Peyer's patch (tissue), 4 donors: ENCODE measurements around the gene DNAH3. TPM values are rescaled to one million over a fixed set of nuclear protein-coding genes. Genes with fewer than 3 reads are reported as not detected.
"Not testable (repeated sequence)": the region's sequence is repeated elsewhere in the genome, so short reads cannot be mapped to it uniquely, and the experiment has no call there.

Experiments
- DNase-seq, 3 donors: peaks; one replicate each; pipeline ENCODE4 v3.0.0-alpha.2; 2017 to 2019
- H3K27ac ChIP-seq, 4 donors: fragments of 200-600 bp; sonication (generic); one replicate each; pipeline ENCODE4 v1.5.1; 2016 to 2019
- H3K27me3 ChIP-seq, 2 donors: fragments of 200-600 bp; sonication (generic); one replicate each; pipeline ENCODE4 v1.5.1; 2019
- H3K36me3 ChIP-seq, 3 donors: fragments of 200-600 bp; sonication (generic); one replicate each; pipeline ENCODE4 v1.5.1; 2016 to 2019
- H3K4me1 ChIP-seq, 4 donors: fragments of 200-600 bp; sonication (generic); one replicate each; pipeline ENCODE4 v1.5.1; 2016 to 2019
- H3K4me3 ChIP-seq, 4 donors: fragments of 200-600 bp; sonication (generic); 1 replicate in 3 of 4; 2 replicates in 1 of 4; pipeline ENCODE4 v1.5.1; 2016 to 2019; ENCODE audit warnings: mild to moderate bottlenecking in 1 of 4
- H3K9me3 ChIP-seq, 4 donors: fragments of 200-600 bp; sonication (generic); one replicate each; pipeline ENCODE4 v1.5.1; 2016 to 2019; ENCODE audit warnings: mild to moderate bottlenecking in 1 of 4
- POLR2A ChIP-seq, 2 donors: fragments of 450-650 bp; IDR thresholded peaks; one replicate each; pipeline ENCODE4 v1.5.1; 2017; ENCODE audit warnings: antibody characterized with exemption in 2 of 2, mild to moderate bottlenecking in 2 of 2, moderate library complexity in 2 of 2
- total RNA-seq, 4 donors: library from RNA; depleted of rRNA; stranded (reverse); fragments of >200 nt; gene quantifications; one replicate each; pipeline ENCODE4 v1.1.0, GENCODE V29; 2016
- TF ChIP-seq, protein P1 (sequence below), 6 experiments: fragments of 450-650 bp in 4 of 6; fragments of 200-600 bp in 2 of 6; sonication (generic) in 1 of 6; IDR thresholded peaks; one replicate each; pipeline ENCODE4 v1.5.1; 2017 to 2019; ENCODE audit warnings: antibody characterized with exemption in 6 of 6, mild to moderate bottlenecking in 3 of 6, moderate library complexity in 1 of 6

Gene DNAH3
- total RNA-seq, 4 donors from 2014 or later = 2.1 to 6.7 (median 4.5) TPM

DNA sequence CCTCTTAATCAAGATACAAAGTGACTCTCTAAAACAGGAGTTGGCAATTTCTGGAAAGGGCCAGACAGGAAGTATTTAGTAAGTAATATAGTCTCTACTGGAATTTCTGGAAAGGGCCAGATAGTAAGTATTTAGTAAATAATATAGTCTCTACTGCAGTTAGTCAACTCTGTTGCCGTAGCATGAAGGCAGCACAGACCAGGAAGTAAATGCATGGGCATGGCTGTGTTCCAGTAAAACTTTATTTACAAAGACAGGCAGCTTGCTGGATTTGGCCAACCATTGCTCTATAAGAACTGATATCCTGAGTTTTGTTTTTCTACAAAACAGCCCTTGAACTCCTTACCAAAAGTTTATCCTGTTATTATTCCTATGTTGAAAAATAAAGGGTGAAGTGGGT lies 24.8 kb upstream of the DNAH3 start:
- Histone ChIP-seq H3K4me3 (no peak overlapping the region), H3K27ac (no peak overlapping the region), H3K36me3 (peaks cover 0 to 77% (median 0%) of the 10 kb centered on the region in 3 donors), H3K4me1 (no peaks in the 10 kb centered on the region), H3K9me3 (no peaks in the 10 kb centered on the region), H3K27me3 (no peaks in the 10 kb centered on the region)
- no peak for DNase-seq
- no peak for TF ChIP-seq POLR2A (IDR thresholded peaks at IDR 0.05)
- TF ChIP-seq, protein P1, sequence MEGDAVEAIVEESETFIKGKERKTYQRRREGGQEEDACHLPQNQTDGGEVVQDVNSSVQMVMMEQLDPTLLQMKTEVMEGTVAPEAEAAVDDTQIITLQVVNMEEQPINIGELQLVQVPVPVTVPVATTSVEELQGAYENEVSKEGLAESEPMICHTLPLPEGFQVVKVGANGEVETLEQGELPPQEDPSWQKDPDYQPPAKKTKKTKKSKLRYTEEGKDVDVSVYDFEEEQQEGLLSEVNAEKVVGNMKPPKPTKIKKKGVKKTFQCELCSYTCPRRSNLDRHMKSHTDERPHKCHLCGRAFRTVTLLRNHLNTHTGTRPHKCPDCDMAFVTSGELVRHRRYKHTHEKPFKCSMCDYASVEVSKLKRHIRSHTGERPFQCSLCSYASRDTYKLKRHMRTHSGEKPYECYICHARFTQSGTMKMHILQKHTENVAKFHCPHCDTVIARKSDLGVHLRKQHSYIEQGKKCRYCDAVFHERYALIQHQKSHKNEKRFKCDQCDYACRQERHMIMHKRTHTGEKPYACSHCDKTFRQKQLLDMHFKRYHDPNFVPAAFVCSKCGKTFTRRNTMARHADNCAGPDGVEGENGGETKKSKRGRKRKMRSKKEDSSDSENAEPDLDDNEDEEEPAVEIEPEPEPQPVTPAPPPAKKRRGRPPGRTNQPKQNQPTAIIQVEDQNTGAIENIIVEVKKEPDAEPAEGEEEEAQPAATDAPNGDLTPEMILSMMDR (IDR thresholded peaks at IDR 0.05) = no peak

DNA sequence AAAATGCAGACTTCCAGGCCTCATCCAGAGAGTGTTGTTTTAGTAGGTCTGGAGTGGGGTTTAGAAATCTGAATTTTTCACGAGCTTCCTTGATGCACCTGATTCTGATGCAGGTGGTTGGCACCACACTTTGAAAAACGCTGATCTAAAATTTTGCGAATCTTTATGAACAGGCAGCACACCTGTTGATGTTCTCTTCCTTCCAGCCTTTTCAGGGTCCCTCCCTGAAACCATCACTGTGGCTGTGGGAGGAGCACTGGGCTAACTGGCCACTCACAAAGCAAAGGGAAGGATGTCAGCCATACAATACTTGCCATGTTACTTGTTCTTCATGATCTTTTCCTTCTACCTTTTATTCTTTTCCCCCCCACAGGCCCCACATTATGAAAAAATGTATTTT lies 22.0 kb upstream of the DNAH3 start:
- Histone ChIP-seq H3K27ac (no peak overlapping the region), H3K4me3 (no peak overlapping the region), H3K4me1 (no peaks in the 10 kb centered on the region), H3K36me3 (peaks cover 0 to 58% (median 0%) of the 10 kb centered on the region in 3 donors), H3K27me3 (no peaks in the 10 kb centered on the region), H3K9me3 (no peaks in the 10 kb centered on the region)
- no peak for DNase-seq
- TF ChIP-seq, protein P1 (IDR thresholded peaks at IDR 0.05) = no peak
- no peak for TF ChIP-seq POLR2A (IDR thresholded peaks at IDR 0.05)

- peaks cover 0 to 49% (median 0%) of the 10 kb centered on the region in 3 donors for H3K36me3 ChIP-seq
- not testable (repeated sequence) for H3K4me3 ChIP-seq, H3K27ac ChIP-seq, H3K4me1 ChIP-seq, H3K27me3 ChIP-seq, DNase-seq, H3K9me3 ChIP-seq
Observed at GRCh38 chr16:21170116-21170515, 19.5 kb upstream of the DNAH3 start.

- Histone ChIP-seq H3K27me3 (no peaks in the 10 kb centered on the region), H3K27ac (no peak overlapping the region), H3K9me3 (no peaks in the 10 kb centered on the region), H3K4me1 (no peaks in the 10 kb centered on the region), H3K36me3 (peaks cover 0 to 49% (median 0%) of the 10 kb centered on the region in 3 donors), H3K4me3 (no peak overlapping the region)
- no peak for TF ChIP-seq POLR2A (IDR thresholded peaks at IDR 0.05)
- TF ChIP-seq, protein P1 (IDR thresholded peaks at IDR 0.05) = no peak
- DNase-seq = no peak
Observed at GRCh38 chr16:21169249-21169981, 18.8 kb upstream of the DNAH3 start.

DNA sequence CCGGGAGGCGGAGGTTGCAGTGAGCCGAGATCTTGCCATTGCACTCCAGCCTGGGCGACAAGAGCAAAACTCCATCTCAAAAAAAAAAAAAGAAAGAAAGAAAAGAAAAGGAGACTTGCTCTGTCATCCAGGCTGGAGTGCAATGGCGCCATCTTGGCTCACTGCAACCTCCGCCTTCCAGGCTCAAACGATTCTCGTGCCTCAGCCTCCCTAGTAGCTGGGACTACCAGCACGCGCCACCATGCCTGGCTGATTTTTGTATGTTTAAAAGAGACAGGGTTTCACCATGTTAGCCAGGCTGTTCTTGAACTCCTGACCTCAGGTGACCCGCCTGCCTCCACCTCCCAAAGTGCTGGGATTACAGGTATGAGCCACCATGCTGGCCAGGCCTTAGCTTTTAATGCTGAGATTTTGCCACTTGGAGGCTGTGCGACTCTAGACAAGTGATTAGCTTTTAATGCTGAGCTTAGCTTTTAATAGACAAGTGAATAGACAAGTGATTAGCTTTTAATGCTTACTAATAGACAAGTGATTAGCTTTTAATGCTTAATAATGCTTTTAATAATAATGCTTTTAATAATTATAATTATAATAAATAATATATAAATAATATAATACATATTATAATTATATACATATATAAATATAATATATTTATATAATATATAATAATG lies 17.4 kb upstream of the DNAH3 start:
- H3K36me3 ChIP-seq = peaks cover 0 to 40% (median 0%) of the 10 kb centered on the region in 3 donors
- no peak for DNase-seq
- H3K27me3 ChIP-seq = no peaks in the 10 kb centered on the region
- H3K27ac ChIP-seq = no peak overlapping the region
- no peak for TF ChIP-seq POLR2A (IDR thresholded peaks at IDR 0.05)
- TF ChIP-seq, protein P1 (IDR thresholded peaks at IDR 0.05) = no peak
- no peaks in the 10 kb centered on the region for H3K9me3 ChIP-seq
- H3K4me3 ChIP-seq = no peak overlapping the region
- H3K4me1 ChIP-seq = peaks cover 0 to 3% (median 0%) of the 10 kb centered on the region in 4 donors

DNA sequence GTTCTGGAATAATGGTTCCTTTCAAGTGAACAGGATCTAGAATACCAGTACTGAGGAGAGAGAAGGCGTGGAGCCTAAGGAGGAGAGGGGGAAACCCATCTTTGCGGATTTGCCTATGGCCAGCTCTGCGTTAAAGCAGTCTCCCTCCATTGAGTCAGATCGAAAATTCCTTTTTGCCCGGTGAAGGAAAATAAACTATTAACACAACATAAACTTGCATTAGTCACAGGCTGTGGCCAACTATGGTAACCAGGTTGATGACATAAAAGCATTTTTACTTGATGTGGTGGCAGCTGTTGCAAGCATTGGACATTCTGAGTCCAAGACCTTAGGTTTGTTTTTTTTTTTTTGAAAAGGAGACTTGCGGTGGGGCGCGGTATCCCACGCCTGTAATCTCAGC lies 16.7 kb upstream of the DNAH3 start:
- Histone ChIP-seq H3K27me3 (no peaks in the 10 kb centered on the region), H3K9me3 (no peaks in the 10 kb centered on the region), H3K36me3 (peaks cover 0 to 40% (median 0%) of the 10 kb centered on the region in 3 donors), H3K27ac (no peak overlapping the region), H3K4me3 (no peak overlapping the region), H3K4me1 (peaks cover 0 to 9% (median 0%) of the 10 kb centered on the region in 4 donors)
- TF ChIP-seq, protein P1 (IDR thresholded peaks at IDR 0.05) = no peak
- no peak for TF ChIP-seq POLR2A (IDR thresholded peaks at IDR 0.05)
- no peak for DNase-seq
